Measurements from ENCODE around the gene ZNF521. TPM values are rescaled to one million over a fixed set of nuclear protein-coding genes. Genes with fewer than 3 reads are reported as not detected.

ZNF521 gene
- total RNA-seq, 1 donor from 2014 or later, result 51.4 TPM

- no peak for DNase-seq (ENCODE audit: low spot score in 2 of 2, unreplicated experiment in 2 of 2)
- no peaks in the 10 kb centered on the region for H3K27me3 Mint-ChIP-seq (ENCODE audit: low read depth)
- H3K4me1 Mint-ChIP-seq, result peaks cover 42% of the 10 kb centered on the region
- H3K9me3 Mint-ChIP-seq, result no peaks in the 10 kb centered on the region
- peak overlapping the region; percentile 61 for H3K27ac Mint-ChIP-seq
- no peaks in the 10 kb centered on the region for H3K36me3 Mint-ChIP-seq
- TF ChIP-seq CTCF (IDR thresholded peaks at IDR 0.05; ENCODE audit: unreplicated experiment), result no peak
- H3K4me3 Mint-ChIP-seq, result no peak overlapping the region
These were observed 185.9 kb downstream of the ZNF521 start for GRCh38 chr18:25166113-25166512.

DNA sequence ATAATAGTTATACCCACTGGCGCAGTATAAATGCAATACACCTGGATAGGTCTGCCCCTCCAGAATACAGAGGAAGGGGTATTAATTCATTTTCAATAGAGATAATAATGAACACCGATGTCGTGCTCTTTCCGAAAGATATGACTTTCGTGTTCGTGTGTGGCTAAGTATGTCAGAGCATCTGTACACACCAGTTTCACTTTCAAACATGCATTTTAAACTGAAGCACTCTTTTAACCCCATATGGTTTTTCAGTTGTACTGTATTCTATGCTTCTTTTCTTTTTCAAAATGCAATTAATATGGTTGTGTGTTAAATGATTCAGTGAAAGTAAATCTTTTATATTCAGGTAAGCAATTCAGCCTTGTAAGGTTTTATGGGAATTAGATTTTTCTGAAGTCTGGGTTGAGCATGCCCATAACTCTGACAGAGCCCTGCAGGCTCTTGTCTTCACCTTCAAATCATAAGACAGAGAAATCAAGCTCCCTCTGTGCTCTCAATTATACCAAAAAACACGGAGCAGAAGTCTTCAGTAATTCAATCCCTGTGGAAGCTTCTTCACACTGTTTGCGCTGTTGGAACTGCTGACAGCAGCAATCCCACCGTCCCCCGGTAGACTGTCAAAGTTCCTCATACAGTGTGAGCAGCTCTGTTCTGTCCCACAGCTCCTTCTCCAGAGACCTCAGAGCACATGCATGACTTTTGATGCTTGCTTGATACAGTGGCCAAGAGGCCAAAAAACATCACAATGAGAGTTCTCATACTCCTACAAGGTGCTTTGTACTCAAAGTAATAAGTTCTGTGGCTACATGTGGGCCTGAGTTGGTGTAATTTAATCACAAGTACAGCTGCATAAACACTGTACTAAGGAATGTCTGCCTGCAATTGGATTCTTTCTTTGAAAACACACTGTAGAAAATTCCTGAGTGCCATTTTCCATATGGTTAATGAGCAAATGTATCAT lies 186.8 kb downstream of the ZNF521 start:
- DNase-seq (ENCODE audit: low spot score in 2 of 2, unreplicated experiment in 2 of 2), result no peak
- Mint-ChIP-seq H3K4me1 (peaks cover 42% of the 10 kb centered on the region), H3K27ac (peak overlapping the region; percentile 61), H3K36me3 (no peaks in the 10 kb centered on the region), H3K4me3 (no peak overlapping the region), H3K9me3 (no peaks in the 10 kb centered on the region), H3K27me3 (ENCODE audit: low read depth) (no peaks in the 10 kb centered on the region)
- no peak for TF ChIP-seq CTCF (IDR thresholded peaks at IDR 0.05; ENCODE audit: unreplicated experiment)

DNA sequence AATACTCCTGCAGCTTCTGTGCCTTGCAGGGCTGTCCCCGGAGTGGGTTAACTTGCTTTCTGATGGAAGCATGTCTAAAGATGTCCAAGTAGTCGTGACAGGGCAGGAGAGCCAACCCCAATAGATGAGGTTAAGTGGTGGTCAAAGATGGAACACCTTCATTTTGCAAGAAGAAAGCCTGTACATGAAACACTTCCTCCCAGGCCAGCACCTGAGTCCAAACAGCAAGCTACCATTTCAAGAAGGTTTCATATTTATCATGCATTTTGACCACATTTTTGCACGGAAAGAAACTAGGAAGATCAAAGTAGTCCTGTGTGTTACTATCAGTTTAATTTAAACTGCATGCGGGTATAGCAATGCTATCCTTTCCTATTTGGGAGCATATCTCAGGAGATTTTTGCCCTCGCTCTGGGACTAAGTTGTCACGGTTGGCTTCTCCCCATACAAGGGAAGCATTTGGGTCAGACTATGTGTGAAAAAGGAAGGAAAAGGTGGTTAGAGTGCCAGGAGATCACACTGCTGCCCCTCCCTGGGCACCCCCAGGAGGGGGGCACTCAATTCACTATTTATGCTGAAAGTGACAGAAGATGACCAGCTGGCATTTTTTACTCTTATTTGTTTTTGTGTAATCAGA lies 187.6 kb downstream of the ZNF521 start:
- H3K9me3 Mint-ChIP-seq, result no peaks in the 10 kb centered on the region
- peak overlapping the region; percentile 19 for H3K27ac Mint-ChIP-seq
- H3K36me3 Mint-ChIP-seq, result no peaks in the 10 kb centered on the region
- DNase-seq (ENCODE audit: low spot score in 2 of 2, unreplicated experiment in 2 of 2), result no peak
- no peaks in the 10 kb centered on the region for H3K27me3 Mint-ChIP-seq (ENCODE audit: low read depth)
- peaks cover 42% of the 10 kb centered on the region for H3K4me1 Mint-ChIP-seq
- TF ChIP-seq CTCF (IDR thresholded peaks at IDR 0.05; ENCODE audit: unreplicated experiment), result no peak
- H3K4me3 Mint-ChIP-seq, result no peak overlapping the region

GRCh38 chr18:25153426-25153825 lies 198.5 kb downstream of the ZNF521 start:
- no peak for DNase-seq (ENCODE audit: low spot score in 2 of 2, unreplicated experiment in 2 of 2)
- H3K27me3 Mint-ChIP-seq (ENCODE audit: low read depth), result no peaks in the 10 kb centered on the region
- no peak overlapping the region for H3K27ac Mint-ChIP-seq
- peaks cover 41% of the 10 kb centered on the region for H3K36me3 Mint-ChIP-seq
- TF ChIP-seq CTCF (IDR thresholded peaks at IDR 0.05; ENCODE audit: unreplicated experiment), result no peak
- H3K4me1 Mint-ChIP-seq, result no peaks in the 10 kb centered on the region
- H3K4me3 Mint-ChIP-seq, result no peak overlapping the region
- peaks cover 29% of the 10 kb centered on the region for H3K9me3 Mint-ChIP-seq

DNA sequence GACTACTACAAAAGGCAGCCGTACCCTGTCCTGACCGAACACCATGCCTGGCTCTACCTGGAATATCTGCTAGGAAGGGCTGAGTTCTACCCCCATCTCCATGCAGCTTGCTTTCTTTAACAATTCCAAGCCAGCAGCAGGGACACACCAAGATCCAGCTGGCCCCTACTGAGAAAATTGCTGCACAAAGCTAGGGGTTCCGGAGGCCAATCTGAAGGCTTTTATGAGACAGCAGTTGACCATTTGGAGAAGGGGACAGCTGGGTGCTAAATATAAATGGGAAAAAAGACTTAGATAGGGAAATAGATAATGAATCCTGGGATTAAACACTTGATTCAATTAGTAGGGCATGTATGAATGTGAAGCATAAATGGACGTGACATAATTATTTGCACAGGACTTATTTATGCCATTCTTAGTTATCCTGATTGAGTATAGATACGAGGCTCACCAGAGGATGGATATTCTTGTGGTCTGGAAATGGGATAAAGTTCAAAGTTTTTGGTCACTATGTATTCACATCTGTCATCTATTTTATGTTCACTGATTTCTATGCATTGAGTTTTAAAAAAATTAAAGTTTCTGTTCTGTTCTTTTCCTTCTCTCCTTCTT lies 204.0 kb downstream of the ZNF521 start:
- Mint-ChIP-seq H3K27ac (no peak overlapping the region), H3K9me3 (peaks cover 12% of the 10 kb centered on the region), H3K4me3 (no peak overlapping the region), H3K27me3 (ENCODE audit: low read depth) (no peaks in the 10 kb centered on the region), H3K36me3 (peaks cover 16% of the 10 kb centered on the region), H3K4me1 (peaks cover 30% of the 10 kb centered on the region)
- DNase-seq (ENCODE audit: low spot score in 2 of 2, unreplicated experiment in 2 of 2), result no peak
- TF ChIP-seq CTCF (IDR thresholded peaks at IDR 0.05; ENCODE audit: unreplicated experiment), result no peak

Data from mesothelial cell of epicardium (in vitro differentiated cells).